ENCODE results near the gene RIPOR1.
"Not testable (repeated sequence)": the region's sequence is repeated elsewhere in the genome, so short reads cannot be mapped to it uniquely, and the experiment has no call there.

The RIPOR1 gene

GRCh38 chr16:67528222-67528869, at the start of gene RIPOR1:
TSS of gene RIPOR1 (plus strand) at chr16:67528829. CDS start at chr16:67538447, 9,618 bp downstream.
- DNase-seq, result peak; percentile 36

GRCh38 chr16:67480833-67481560, 47.6 kb upstream of the RIPOR1 start, which contains the start of gene ATP6V0D1:
TSS of gene ATP6V0D1 (minus strand) at chr16:67481157. CDS start at chr16:67481086, 71 bp downstream.
- DNase-seq, result peak; percentile 100

GRCh38 chr16:67481561-67482232, 46.9 kb upstream of the RIPOR1 start:
- DNase-seq, result peak; percentile 73

GRCh38 chr16:67482233-67482924, 46.2 kb upstream of the RIPOR1 start:
- DNase-seq, result no peak

- DNase-seq, result no peak
These were observed 45.5 kb upstream of the RIPOR1 start, which contains the start of gene AGRP for GRCh38 chr16:67483150-67483549. TSS of gene AGRP (minus strand) at chr16:67483547. CDS start at chr16:67483398, 149 bp downstream.

GRCh38 chr16:67483731-67484525, 44.7 kb upstream of the RIPOR1 start:
- DNase-seq, result no peak

GRCh38 chr16:67486805-67487204, 41.8 kb upstream of the RIPOR1 start:
- no peak for DNase-seq

GRCh38 chr16:67487561-67487960, 41.1 kb upstream of the RIPOR1 start:
- not testable (repeated sequence) for DNase-seq

GRCh38 chr16:67489401-67490083, 39.1 kb upstream of the RIPOR1 start:
- no peak for DNase-seq

GRCh38 chr16:67490335-67491096, 38.1 kb upstream of the RIPOR1 start:
- no peak for DNase-seq

GRCh38 chr16:67499106-67499505, 29.5 kb upstream of the RIPOR1 start:
- no peak for DNase-seq

- peak; percentile 70 for DNase-seq
These were observed 24.3 kb upstream of the RIPOR1 start for GRCh38 chr16:67504031-67505021.

- no peak for DNase-seq
These were observed 22.2 kb upstream of the RIPOR1 start for GRCh38 chr16:67506468-67506867.

- no peak for DNase-seq
These were observed 19.6 kb upstream of the RIPOR1 start for GRCh38 chr16:67509016-67509415.

- DNase-seq, result not testable (repeated sequence)
These were observed 14.7 kb upstream of the RIPOR1 start for GRCh38 chr16:67513892-67514291.

GRCh38 chr16:67514382-67514828, 14.2 kb upstream of the RIPOR1 start:
- peak; percentile 83 for DNase-seq

GRCh38 chr16:67516296-67517154, 12.1 kb upstream of the RIPOR1 start:
- no peak for DNase-seq

- no peak for DNase-seq
These were observed 11.5 kb upstream of the RIPOR1 start for GRCh38 chr16:67517155-67517445.
